Measurements from ENCODE around the gene RHOT1. TPM values are rescaled to one million over a fixed set of nuclear protein-coding genes. Genes with fewer than 3 reads are reported as not detected.

The RHOT1 gene
- total RNA-seq, 3 donors from 2014 or later (not counting 1 experiment from before 2014, with no cell fraction given) = 25.1 to 32.7 (median 28.3) TPM

DNA sequence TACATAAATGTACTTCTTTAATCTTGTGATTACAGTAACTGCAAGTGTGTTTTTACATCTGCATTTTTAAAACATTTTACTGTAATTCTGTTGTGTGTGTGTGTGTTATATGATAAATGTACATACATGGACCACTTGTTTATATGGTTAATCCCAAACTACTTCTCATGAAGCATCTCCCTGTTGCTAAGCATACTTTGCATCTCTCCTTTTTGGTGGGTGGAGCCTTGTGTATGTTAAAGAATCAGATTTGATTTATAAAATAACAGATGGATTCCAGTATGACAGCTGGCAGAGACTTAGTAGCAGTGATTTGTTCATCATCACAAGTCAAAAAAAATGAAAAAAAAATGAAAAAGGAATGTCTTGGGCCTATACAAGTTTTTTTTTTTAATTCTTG is 67.3 kb downstream of the RHOT1 start:
- Histone ChIP-seq H3K4me1 (ENCODE audit: control insufficient read depth, insufficient read depth, low read length) (no peaks in the 10 kb centered on the region), H3K36me3 (ENCODE audit: control insufficient read depth, insufficient read depth, low read length) (peaks cover 53% of the 10 kb centered on the region), H3K27ac (ENCODE audit: low read length) (no peak overlapping the region), H3K4me3 (ENCODE audit: low read length) (no peak overlapping the region), H3K9me3 (ENCODE audit: control insufficient read depth, insufficient read depth, low read length) (no peaks in the 10 kb centered on the region), H3K27me3 (ENCODE audit: control insufficient read depth, insufficient read depth, low read length) (no peaks in the 10 kb centered on the region)
- H3K4me1 Mint-ChIP-seq = no peaks in the 10 kb centered on the region
- TF ChIP-seq CTCF (IDR thresholded peaks at IDR 0.05) = no peak
- H3K27ac Mint-ChIP-seq = no peak overlapping the region
- H3K36me3 Mint-ChIP-seq = no peaks in the 10 kb centered on the region
- DNase-seq = no peak
- H3K9me3 Mint-ChIP-seq = no peaks in the 10 kb centered on the region
- no peak overlapping the region for H3K4me3 Mint-ChIP-seq
- intact Hi-C loops (cut with micrococcal nuclease) = no loop called here
- no peak for ATAC-seq
- no peaks in the 10 kb centered on the region for H3K27me3 Mint-ChIP-seq (ENCODE audit: low read depth in 2 of 2)

GRCh38 chr17:32211671-32212070 is 69.4 kb downstream of the RHOT1 start:
- TF ChIP-seq CTCF (IDR thresholded peaks at IDR 0.05) = no peak
- Mint-ChIP-seq H3K36me3 (no peaks in the 10 kb centered on the region), H3K4me3 (no peak overlapping the region), H3K4me1 (no peaks in the 10 kb centered on the region), H3K9me3 (no peaks in the 10 kb centered on the region), H3K27ac (no peak overlapping the region), H3K27me3 (ENCODE audit: low read depth in 2 of 2) (no peaks in the 10 kb centered on the region)
- no peaks in the 10 kb centered on the region for H3K27me3 ChIP-seq (ENCODE audit: control insufficient read depth, insufficient read depth, low read length)
- no peak overlapping the region for H3K4me3 ChIP-seq (ENCODE audit: low read length)
- no peaks in the 10 kb centered on the region for H3K4me1 ChIP-seq (ENCODE audit: control insufficient read depth, insufficient read depth, low read length)
- ATAC-seq = no peak
- H3K9me3 ChIP-seq (ENCODE audit: control insufficient read depth, insufficient read depth, low read length) = no peaks in the 10 kb centered on the region
- no peak overlapping the region for H3K27ac ChIP-seq (ENCODE audit: low read length)
- WGBS (ENCODE audit: insufficient coverage) = no CpG with 5 or more reads among the region's 1 CpG
- intact Hi-C loops (cut with micrococcal nuclease) = no loop called here
- DNase-seq = no peak
- H3K36me3 ChIP-seq (ENCODE audit: control insufficient read depth, insufficient read depth, low read length) = peaks cover 52% of the 10 kb centered on the region

DNA sequence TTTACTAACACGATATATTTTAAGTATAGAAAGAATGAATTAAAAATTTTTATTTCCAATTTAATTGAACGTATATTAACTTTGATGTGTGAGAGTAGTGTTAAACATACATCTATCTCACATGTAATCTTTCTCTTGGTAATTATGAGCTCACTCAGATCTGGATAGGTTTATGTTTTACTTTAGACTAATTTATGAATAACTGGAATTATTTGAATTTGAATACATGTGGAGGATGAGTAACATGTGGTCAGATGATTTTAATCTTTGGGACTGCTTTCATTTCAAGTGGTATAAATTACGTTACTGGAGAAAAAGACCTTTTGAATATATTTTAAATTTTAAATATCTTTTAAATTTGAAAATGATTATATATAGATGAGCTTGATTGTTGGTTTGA is 73.4 kb downstream of the RHOT1 start:
- no peaks in the 10 kb centered on the region for H3K4me1 ChIP-seq (ENCODE audit: control insufficient read depth, insufficient read depth, low read length)
- no peak overlapping the region for H3K27ac Mint-ChIP-seq
- intact Hi-C loops (cut with micrococcal nuclease) = no loop called here
- no peak for TF ChIP-seq CTCF (IDR thresholded peaks at IDR 0.05)
- H3K4me1 Mint-ChIP-seq = no peaks in the 10 kb centered on the region
- no peak for DNase-seq
- H3K36me3 ChIP-seq (ENCODE audit: control insufficient read depth, insufficient read depth, low read length) = peaks cover 25% of the 10 kb centered on the region
- H3K36me3 Mint-ChIP-seq = no peaks in the 10 kb centered on the region
- H3K9me3 ChIP-seq (ENCODE audit: control insufficient read depth, insufficient read depth, low read length) = no peaks in the 10 kb centered on the region
- no peaks in the 10 kb centered on the region for H3K27me3 Mint-ChIP-seq (ENCODE audit: low read depth in 2 of 2)
- ATAC-seq = no peak
- no CpG with 5 or more reads among the region's 3 CpGs for WGBS (ENCODE audit: insufficient coverage)
- no peaks in the 10 kb centered on the region for H3K27me3 ChIP-seq (ENCODE audit: control insufficient read depth, insufficient read depth, low read length)
- no peaks in the 10 kb centered on the region for H3K9me3 Mint-ChIP-seq
- no peak overlapping the region for H3K27ac ChIP-seq (ENCODE audit: low read length)
- no peak overlapping the region for H3K4me3 Mint-ChIP-seq
- H3K4me3 ChIP-seq (ENCODE audit: low read length) = no peak overlapping the region

- Histone ChIP-seq H3K27ac (ENCODE audit: low read length) (no peak overlapping the region), H3K27me3 (ENCODE audit: control insufficient read depth, insufficient read depth, low read length) (no peaks in the 10 kb centered on the region), H3K4me1 (ENCODE audit: control insufficient read depth, insufficient read depth, low read length) (no peaks in the 10 kb centered on the region), H3K4me3 (ENCODE audit: low read length) (no peak overlapping the region), H3K9me3 (ENCODE audit: control insufficient read depth, insufficient read depth, low read length) (no peaks in the 10 kb centered on the region), H3K36me3 (ENCODE audit: control insufficient read depth, insufficient read depth, low read length) (peaks cover 6% of the 10 kb centered on the region)
- 83% methylated on average over 3 of the region's 3 CpGs for WGBS (ENCODE audit: insufficient coverage)
- no peaks in the 10 kb centered on the region for H3K4me1 Mint-ChIP-seq
- no peak overlapping the region for H3K4me3 Mint-ChIP-seq
- no peak for DNase-seq
- TF ChIP-seq CTCF (IDR thresholded peaks at IDR 0.05) = no peak
- no peaks in the 10 kb centered on the region for H3K9me3 Mint-ChIP-seq
- H3K27me3 Mint-ChIP-seq (ENCODE audit: low read depth in 2 of 2) = no peaks in the 10 kb centered on the region
- H3K36me3 Mint-ChIP-seq = no peaks in the 10 kb centered on the region
- no peak for ATAC-seq
- H3K27ac Mint-ChIP-seq = no peak overlapping the region
- intact Hi-C loops (cut with micrococcal nuclease) = no loop called here
Observed at GRCh38 chr17:32222621-32223020, 80.3 kb downstream of the RHOT1 start.
